ENCODE data around the gene B3GALT4.

- TF ChIP-seq CTCF (conservative IDR thresholded peaks at IDR 0.05 in 1 of 2, IDR thresholded peaks at IDR 0.05 in 1 of 2; ENCODE audit: low read depth in 1 of 2, low read length in 2 of 2): no peak
- TF ChIP-seq EZH2 (IDR thresholded peaks at IDR 0.05; ENCODE audit: low read length, missing control alignments): no peak
These were observed 28.1 kb downstream of the B3GALT4 start for GRCh38 chr6:33305052-33305451.

All from fibroblast of lung (primary cell).